H1 (cell line): ENCODE results near the gene GCH1. TPM values are rescaled to one million over a fixed set of nuclear protein-coding genes. Genes with fewer than 3 reads are reported as not detected.

ENCODE experiments used
- CTCF ChIA-PET: fragments of 300-600 bp; sonication (Branson Sonifier 250); formaldehyde crosslinking; loops from one replicate; lab custom pipeline; 2021; ENCODE audit not compliant: partially characterized antibody; lab: Charles Lee
- POLR2A ChIA-PET: fragments of 300-600 bp; sonication (Branson Sonifier 250); formaldehyde crosslinking; loops from one replicate; lab custom pipeline; 2021; ENCODE audit warnings: inconsistent platforms; ENCODE audit not compliant: partially characterized antibody; lab: Charles Lee
- DNase-seq, 2 experiments: peaks; one replicate each; pipeline versions ENCODE4 v3.0.0 to v3.0.0-alpha.2; 2010 to 2022; ENCODE audit warnings: low spot score in 2 of 2, low read depth in 1 of 2, mixed read lengths in 1 of 2
- FAIRE-seq: peaks from 2 replicates; lab custom pipeline; 2011; peaks lifted over from hg19 to GRCh38; lab: Jason Lieb, UNC
- H2AFZ ChIP-seq: 2 replicates; pipeline ENCODE4 v1.8.1; 2012; ENCODE audit warnings: low read length, inconsistent platforms
- H2AK5ac ChIP-seq: 2 replicates; pipeline ENCODE4 v1.6.1; 2013; ENCODE audit warnings: low read depth, low read length
- H2BK120ac ChIP-seq: replicated peaks from 2 replicates; pipeline ENCODE3; 2013; ENCODE audit warnings: low read depth, low read length, inconsistent platforms
- H2BK12ac ChIP-seq: 2 replicates; pipeline ENCODE4 v1.6.1; 2013; ENCODE audit warnings: low read depth, low read length
- H2BK15ac ChIP-seq: 2 replicates; pipeline ENCODE4 v1.6.1; 2013; ENCODE audit warnings: low read length
- H2BK20ac ChIP-seq: 2 replicates; pipeline ENCODE4 v1.6.1; 2013; ENCODE audit warnings: low read length
- H2BK5ac ChIP-seq: 2 replicates; pipeline ENCODE4 v1.6.1; 2013; ENCODE audit warnings: low read depth, low read length
- H3K14ac ChIP-seq: 2 replicates; pipeline ENCODE4 v1.6.1; 2013; ENCODE audit warnings: inconsistent platforms; ENCODE audit not compliant: insufficient read length
- H3K18ac ChIP-seq: 2 replicates; pipeline ENCODE4 v1.6.1; 2013; ENCODE audit warnings: low read length; ENCODE audit errors: extremely low read depth
- H3K23ac ChIP-seq: 2 replicates; pipeline ENCODE4 v1.6.1; 2013; ENCODE audit warnings: inconsistent platforms; ENCODE audit not compliant: insufficient read length
- H3K23me2 ChIP-seq: 2 replicates; pipeline ENCODE4 v1.6.1; 2013; ENCODE audit warnings: low read depth, low read length
- H3K27ac ChIP-seq: 2 replicates; pipeline ENCODE4 v1.6.1; 2011; ENCODE audit warnings: low read depth, low read length, inconsistent platforms
- H3K27me3 ChIP-seq, 4 experiments: replicated peaks in 1 of 4; 1 replicate in 1 of 4; 2 replicates in 3 of 4; pipeline versions ENCODE4 v1.6.1 to v1.8.1; 2011 to 2013; ENCODE audit warnings: low read length in 3 of 4, mild to moderate bottlenecking in 3 of 4, inconsistent platforms in 2 of 4, mixed read lengths in 2 of 4, moderate library complexity in 1 of 4; ENCODE audit not compliant: control insufficient read depth in 3 of 4, insufficient read depth in 3 of 4; ENCODE audit errors: extremely low read depth in 1 of 4
- H3K36me3 ChIP-seq, 4 experiments: 2 replicates each; pipeline versions ENCODE4 v1.6.1 to v1.8.1; 2011 to 2013; ENCODE audit warnings: mild to moderate bottlenecking in 4 of 4, low read length in 3 of 4, moderate library complexity in 2 of 4, control low read depth in 1 of 4, inconsistent platforms in 1 of 4; ENCODE audit not compliant: insufficient read depth in 4 of 4, control insufficient read depth in 2 of 4
- H3K4ac ChIP-seq: replicated peaks from 2 replicates; pipeline ENCODE3; 2013; ENCODE audit warnings: low read length, low read depth, mixed read lengths, inconsistent platforms; ENCODE audit not compliant: insufficient read length
- H3K4me1 ChIP-seq, 4 experiments: replicated peaks in 1 of 4; 1 replicate in 1 of 4; 2 replicates in 3 of 4; pipeline versions ENCODE4 v1.6.1 to v1.8.1; 2011 to 2013; ENCODE audit warnings: low read length in 3 of 4, inconsistent platforms in 2 of 4, mixed read lengths in 1 of 4; ENCODE audit not compliant: insufficient read depth in 4 of 4, control insufficient read depth in 3 of 4
- H3K4me2 ChIP-seq, 2 experiments: 2 replicates each; pipeline versions ENCODE4 v1.6.1 to v1.8.1; 2011 to 2013; ENCODE audit warnings: low read depth in 2 of 2, low read length in 2 of 2, control low read depth in 1 of 2, inconsistent platforms in 1 of 2, mild to moderate bottlenecking in 1 of 2; ENCODE audit not compliant: insufficient read depth in 1 of 2
- H3K4me3 ChIP-seq, 4 experiments: fragments of 200-600, 300-600 bp in 1 of 4; sonication (generic), shearing (Covaris generic), sonication (Bioruptor Twin) in 1 of 4; 2 replicates each; pipeline versions ENCODE4 v1.5.1 to v1.8.1; 2011 to 2016; ENCODE audit warnings: low read length in 4 of 4, low read depth in 3 of 4, control low read depth in 2 of 4, inconsistent platforms in 2 of 4, mild to moderate bottlenecking in 2 of 4, mixed read lengths in 1 of 4, moderate library complexity in 1 of 4; ENCODE audit not compliant: insufficient read depth in 2 of 4; ENCODE audit errors: extremely low read depth in 1 of 4
- H3K56ac ChIP-seq: replicated peaks from 2 replicates; pipeline ENCODE3; 2013; ENCODE audit warnings: low read depth, mild to moderate bottlenecking, mixed read lengths, low read length, inconsistent platforms; ENCODE audit not compliant: insufficient read length
- H3K79me1 ChIP-seq: 2 replicates; pipeline ENCODE4 v1.6.1; 2013; ENCODE audit warnings: low read depth, low read length, control low read depth
- H3K79me2 ChIP-seq, 2 experiments: 2 replicates each; pipeline versions ENCODE4 v1.6.1 to v1.8.1; 2012 to 2013; ENCODE audit warnings: low read length in 2 of 2, mild to moderate bottlenecking in 2 of 2, inconsistent platforms in 1 of 2; ENCODE audit not compliant: insufficient read depth in 2 of 2, control insufficient read depth in 1 of 2
- H3K9ac ChIP-seq, 4 experiments: replicated peaks in 1 of 4; 1 replicate in 1 of 4; 2 replicates in 3 of 4; pipeline versions ENCODE4 v1.6.1 to v1.8.1; 2011 to 2013; ENCODE audit warnings: low read depth in 3 of 4, low read length in 3 of 4, control low read depth in 2 of 4, mild to moderate bottlenecking in 2 of 4, moderate library complexity in 2 of 4, inconsistent platforms in 1 of 4; ENCODE audit errors: extremely low read depth in 1 of 4
- H3K9me3 ChIP-seq, 2 experiments: 2 replicates each; pipeline versions ENCODE4 v1.6.1 to v1.8.1; 2012 to 2013; ENCODE audit warnings: mild to moderate bottlenecking in 2 of 2, moderate library complexity in 2 of 2, control low read depth in 1 of 2, inconsistent platforms in 1 of 2, low read depth in 1 of 2, low read length in 1 of 2, mixed read lengths in 1 of 2; ENCODE audit not compliant: insufficient read depth in 2 of 2
- H4K20me1 ChIP-seq, 2 experiments: replicated peaks in 1 of 2; 2 replicates each; pipeline versions ENCODE3 to v1.8.1; 2011 to 2013; ENCODE audit warnings: inconsistent platforms in 2 of 2, low read length in 2 of 2, mild to moderate bottlenecking in 1 of 2; ENCODE audit not compliant: insufficient read depth in 2 of 2, control insufficient read depth in 1 of 2
- H4K5ac ChIP-seq: 2 replicates; pipeline ENCODE4 v1.6.1; 2013; ENCODE audit warnings: low read length, low read depth, mixed read lengths, inconsistent platforms; ENCODE audit not compliant: insufficient read length
- H4K8ac ChIP-seq: 2 replicates; pipeline ENCODE4 v1.8.0; 2013; ENCODE audit warnings: mild to moderate bottlenecking, moderate library complexity, low read length, inconsistent platforms; ENCODE audit not compliant: insufficient read depth; ENCODE audit errors: extremely low read depth
- H4K91ac ChIP-seq: replicated peaks from 2 replicates; pipeline ENCODE3; 2013; ENCODE audit warnings: low read length, mixed read lengths, inconsistent platforms; ENCODE audit not compliant: insufficient read length
- CTCF ChIP-seq, 3 experiments: IDR thresholded peaks; 1 replicate in 2 of 3; 2 replicates in 1 of 3; pipeline versions ENCODE4 v1.5.1 to v1.6.1; 2011; ENCODE audit warnings: low read length in 3 of 3, mild to moderate bottlenecking in 3 of 3, inconsistent platforms in 2 of 3, low read depth in 1 of 3, moderate library complexity in 1 of 3; ENCODE audit not compliant: insufficient read depth in 1 of 3; ENCODE audit errors: control extremely low read depth in 1 of 3
- RAD21 ChIP-seq, 2 experiments: IDR thresholded peaks in 1 of 2; conservative IDR thresholded peaks in 1 of 2; 2 replicates each; pipeline ENCODE4 v1.6.1; 2011; ENCODE audit warnings: low read depth in 2 of 2, low read length in 2 of 2, improper control_type of control experiment in 1 of 2, inconsistent platforms in 1 of 2, mild to moderate bottlenecking in 1 of 2, moderate library complexity in 1 of 2
- TAF1 ChIP-seq: IDR thresholded peaks from 2 replicates; pipeline ENCODE4 v1.6.1; 2011; ENCODE audit warnings: mild to moderate bottlenecking, low read depth, low read length
- WGBS, 2 experiments: shearing (Covaris generic) in 1 of 2; methylation state at CpG; one replicate each; pipeline versions ENCODE4 v1.1.6 to v1.1.7; 2013 to 2015; ENCODE audit warnings: low lambda C conversion rate in 2 of 2, mixed read lengths in 2 of 2, inconsistent platforms in 1 of 2, low coverage in 1 of 2, missing lambda C conversion rate in 1 of 2; ENCODE audit not compliant: insufficient replicate concordance in 2 of 2, insufficient coverage in 1 of 2, insufficient read length in 1 of 2; ENCODE audit errors: extremely low coverage in 1 of 2, missing lambda C conversion rate in 1 of 2; 5-methylcytosine and 5-hydroxymethylcytosine counted together
- polyA plus RNA-seq, 7 experiments: library from polyadenylated mRNA; depleted of rRNA in 3 of 7; stranded (reverse) in 5 of 7; unstranded in 2 of 7; fragments of >200 nt in 5 of 7; fragments of 200-250 nt in 2 of 7; gene quantifications; 1 replicate in 5 of 7; 2 replicates in 1 of 7; 4 replicates in 1 of 7; pipeline versions ENCODE4 v1.2.1 to v1.2.3, GENCODE V29; 2011 to 2013; ENCODE audit warnings: missing spikeins in 2 of 7, mixed read lengths in 2 of 7
- total RNA-seq: library from RNA; stranded (reverse); fragmentation: NEBNext Ultra II Directional; extraction: Animal tissue kit (Norgen Biotek cat#: 25700); gene quantifications from 2 replicates; pipeline ENCODE4 v1.2.1, GENCODE V29; 2021

GCH1 gene
- total and polyA plus RNA-seq, 2 of the 8 experiments (the other 6 are each of a cell fraction or from before 2014, with no cell fraction given), result 7.3 to 7.9 TPM

DNA sequence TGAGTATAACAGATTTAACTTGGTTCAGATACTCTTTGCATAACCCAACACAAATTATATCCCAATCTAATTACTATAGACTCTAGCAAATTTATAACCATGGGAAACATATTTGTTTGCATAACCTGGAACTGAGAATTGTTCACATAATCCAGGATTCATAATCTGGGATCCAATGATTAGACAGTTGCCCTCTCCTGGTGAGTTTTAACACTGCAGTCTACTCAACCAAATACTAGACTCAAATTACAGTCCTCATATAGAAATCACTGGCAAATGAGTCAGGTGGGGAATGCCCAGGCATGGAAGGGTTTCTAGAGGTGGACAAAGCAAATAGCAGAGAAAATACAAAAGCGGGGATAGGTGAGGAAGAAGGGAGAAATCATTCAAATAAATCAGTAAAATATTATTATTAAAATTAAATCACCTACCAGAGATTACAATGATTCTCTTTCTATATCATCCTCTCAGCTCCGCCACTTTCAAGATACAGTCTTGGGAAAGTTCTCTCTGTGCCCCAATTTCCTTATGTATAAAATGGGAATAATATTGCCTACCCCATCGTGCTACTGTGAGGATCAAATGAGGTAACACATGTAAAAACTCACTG, 9.4 kb downstream of the GCH1 start:
- Histone ChIP-seq H2AK5ac (no peak overlapping the region), H3K23ac (no peak overlapping the region), H3K4ac (no peak overlapping the region), H3K4me3 (no peak overlapping the region), H3K27me3 (no peaks in the 10 kb centered on the region), H4K8ac (no peak overlapping the region), H4K91ac (no peak overlapping the region), H3K79me1 (no peaks in the 10 kb centered on the region), H3K9ac (no peak overlapping the region), H3K79me2 (no peaks in the 10 kb centered on the region), H3K27ac (no peak overlapping the region), H3K23me2 (no peaks in the 10 kb centered on the region), H2AFZ (no peak overlapping the region), H3K4me1 (peaks cover 0 to 4% (median 2%) of the 10 kb centered on the region in 4 experiments; a peak in 3 of 7 replicates), H3K4me2 (no peak overlapping the region), H3K56ac (no peak overlapping the region), H3K14ac (no peak overlapping the region), H2BK5ac (no peak overlapping the region), H3K18ac (no peak overlapping the region), H4K5ac (no peak overlapping the region), H2BK120ac (no peak overlapping the region), H3K9me3 (no peaks in the 10 kb centered on the region), H4K20me1 (peaks cover 0 to 2% of the 10 kb centered on the region in 2 experiments), H2BK12ac (no peak overlapping the region), H2BK15ac (no peak overlapping the region), H3K36me3 (no peaks in the 10 kb centered on the region), H2BK20ac (no peak overlapping the region)
- DNase-seq (no peak), FAIRE-seq (no peak)
- 62% methylated on average over 3 of the region's 3 CpGs; no CpG with 5 or more reads in 1 of the 2 experiments for WGBS, 2 experiments
- peak in 2 of 3 experiments; percentile 32 to 58; a peak in 2 of 4 replicates for TF ChIP-seq CTCF (IDR thresholded peaks at IDR 0.05; ENCODE audit: control extremely low read depth in 1 of 3, insufficient read depth in 1 of 3, low read depth in 1 of 3, low read length in 3 of 3)
- TF ChIP-seq RAD21 (IDR thresholded peaks at IDR 0.05 in 1 of 2, conservative IDR thresholded peaks at IDR 0.05 in 1 of 2; ENCODE audit: low read depth in 2 of 2, low read length in 2 of 2), result peak; percentile 39 to 51
- TF ChIP-seq TAF1, result no peak
- POLR2A ChIA-PET, result no interaction called here
- CTCF ChIA-PET, result interaction anchor here (0.7 to 2.8 kb wide), 16 partner anchors 9 to 329 kb away, joined by 3 to 16 read pairs (median 4); partner anchors contain the start of gene GCH1
